Measurements from ENCODE around the gene ACAD9. TPM values are rescaled to one million over a fixed set of nuclear protein-coding genes. Genes with fewer than 3 reads are reported as not detected.

The ACAD9 gene
- total and polyA plus RNA-seq, 2 donors (not counting 1 experiment from before 2014, with no cell fraction given), result 33.6 to 57.6 TPM

- no peak overlapping the region for H2AFZ ChIP-seq (ENCODE audit: insufficient read depth, low read depth, low read length, poor library complexity, severe bottlenecking)
- peaks cover 0 to 78% (median 55%) of the 10 kb centered on the region in 3 donors for H3K9me3 ChIP-seq (ENCODE audit: control extremely low read depth in 1 of 3, control insufficient read depth in 2 of 3, insufficient read depth in 1 of 3, low read length in 2 of 3)
- no peaks in the 10 kb centered on the region for H3K36me3 ChIP-seq (replicated peaks in 1 of 2; ENCODE audit: control extremely low read depth in 1 of 2, control insufficient read depth in 1 of 2, extremely low read depth in 1 of 2, insufficient read depth in 2 of 2, low read length in 1 of 2)
- H3K9me3 Mint-ChIP-seq (ENCODE audit: insufficient read depth), result peaks cover 22% of the 10 kb centered on the region
- H3K4me1 Mint-ChIP-seq, result no peaks in the 10 kb centered on the region
- peaks cover 0 to 5% of the 10 kb centered on the region in 2 donors for H3K4me1 ChIP-seq (ENCODE audit: control insufficient read depth in 2 of 2, insufficient read depth in 2 of 2, low read length in 2 of 2)
- no peak overlapping the region for H3K9ac ChIP-seq (ENCODE audit: low read length)
- WGBS (ENCODE audit: insufficient coverage), result 94% methylated on average over 2 of the region's 3 CpGs
- H3K4me3 Mint-ChIP-seq, result no peak overlapping the region
- no peak overlapping the region for H3K4me3 ChIP-seq (ENCODE audit: control extremely low read depth in 1 of 5, extremely low read depth in 1 of 5, insufficient read depth in 1 of 5, low read depth in 2 of 5, low read length in 4 of 5)
- H3K27ac Mint-ChIP-seq, result no peak overlapping the region
- H4K20me1 ChIP-seq (ENCODE audit: control insufficient read depth, insufficient read depth, low read length, poor library complexity, severe bottlenecking), result no peaks in the 10 kb centered on the region
- POLR2A ChIA-PET, result no interaction called here
- intact Hi-C loops (cut with micrococcal nuclease), result no loop called here
- no peaks in the 10 kb centered on the region for H3K27me3 ChIP-seq (replicated peaks in 1 of 4; ENCODE audit: control extremely low read depth in 1 of 4, control insufficient read depth in 3 of 4, insufficient read depth in 4 of 4, low read length in 3 of 4)
- H3K27ac ChIP-seq (ENCODE audit: low read length in 2 of 2), result no peak overlapping the region
- H3K79me2 ChIP-seq (ENCODE audit: control insufficient read depth, insufficient read depth, low read length), result no peaks in the 10 kb centered on the region
- no peak for ATAC-seq (ENCODE audit: low read depth)
- H3K4me2 ChIP-seq (replicated peaks; ENCODE audit: low read depth, low read length, poor library complexity, severe bottlenecking), result no peak overlapping the region
- no peaks in the 10 kb centered on the region for H3K27me3 Mint-ChIP-seq
- no peak for DNase-seq
- CTCF ChIA-PET, result no interaction called here
- no peak for TF ChIP-seq EZH2 (IDR thresholded peaks at IDR 0.05; ENCODE audit: borderline replicate concordance, insufficient read depth, low read depth, low read length, poor library complexity, severe bottlenecking)
- TF ChIP-seq, protein P1, sequence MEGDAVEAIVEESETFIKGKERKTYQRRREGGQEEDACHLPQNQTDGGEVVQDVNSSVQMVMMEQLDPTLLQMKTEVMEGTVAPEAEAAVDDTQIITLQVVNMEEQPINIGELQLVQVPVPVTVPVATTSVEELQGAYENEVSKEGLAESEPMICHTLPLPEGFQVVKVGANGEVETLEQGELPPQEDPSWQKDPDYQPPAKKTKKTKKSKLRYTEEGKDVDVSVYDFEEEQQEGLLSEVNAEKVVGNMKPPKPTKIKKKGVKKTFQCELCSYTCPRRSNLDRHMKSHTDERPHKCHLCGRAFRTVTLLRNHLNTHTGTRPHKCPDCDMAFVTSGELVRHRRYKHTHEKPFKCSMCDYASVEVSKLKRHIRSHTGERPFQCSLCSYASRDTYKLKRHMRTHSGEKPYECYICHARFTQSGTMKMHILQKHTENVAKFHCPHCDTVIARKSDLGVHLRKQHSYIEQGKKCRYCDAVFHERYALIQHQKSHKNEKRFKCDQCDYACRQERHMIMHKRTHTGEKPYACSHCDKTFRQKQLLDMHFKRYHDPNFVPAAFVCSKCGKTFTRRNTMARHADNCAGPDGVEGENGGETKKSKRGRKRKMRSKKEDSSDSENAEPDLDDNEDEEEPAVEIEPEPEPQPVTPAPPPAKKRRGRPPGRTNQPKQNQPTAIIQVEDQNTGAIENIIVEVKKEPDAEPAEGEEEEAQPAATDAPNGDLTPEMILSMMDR (IDR thresholded peaks at IDR 0.05), result no peak
Observed at GRCh38 chr3:128858167-128858566, 21.3 kb upstream of the ACAD9 start.

- intact Hi-C loops (cut with micrococcal nuclease), result no loop called here
- Histone ChIP-seq H3K4me3 (ENCODE audit: control extremely low read depth in 1 of 5, extremely low read depth in 1 of 5, insufficient read depth in 1 of 5, low read depth in 2 of 5, low read length in 4 of 5) (no peak overlapping the region), H3K4me2 (replicated peaks; ENCODE audit: low read depth, low read length, poor library complexity, severe bottlenecking) (no peak overlapping the region), H3K36me3 (replicated peaks in 1 of 2; ENCODE audit: control extremely low read depth in 1 of 2, control insufficient read depth in 1 of 2, extremely low read depth in 1 of 2, insufficient read depth in 2 of 2, low read length in 1 of 2) (no peaks in the 10 kb centered on the region), H3K9me3 (ENCODE audit: control extremely low read depth in 1 of 3, control insufficient read depth in 2 of 3, insufficient read depth in 1 of 3, low read length in 2 of 3) (peaks cover 0 to 64% (median 41%) of the 10 kb centered on the region in 3 donors), H4K20me1 (ENCODE audit: control insufficient read depth, insufficient read depth, low read length, poor library complexity, severe bottlenecking) (no peaks in the 10 kb centered on the region), H3K9ac (ENCODE audit: low read length) (no peak overlapping the region), H3K27me3 (replicated peaks in 1 of 4; ENCODE audit: control extremely low read depth in 1 of 4, control insufficient read depth in 3 of 4, insufficient read depth in 4 of 4, low read length in 3 of 4) (no peaks in the 10 kb centered on the region), H3K4me1 (ENCODE audit: control insufficient read depth in 2 of 2, insufficient read depth in 2 of 2, low read length in 2 of 2) (no peaks in the 10 kb centered on the region), H3K27ac (ENCODE audit: low read length in 2 of 2) (no peak overlapping the region), H2AFZ (ENCODE audit: insufficient read depth, low read depth, low read length, poor library complexity, severe bottlenecking) (no peak overlapping the region), H3K79me2 (ENCODE audit: control insufficient read depth, insufficient read depth, low read length) (no peaks in the 10 kb centered on the region)
- Mint-ChIP-seq H3K27me3 (no peaks in the 10 kb centered on the region), H3K4me3 (no peak overlapping the region), H3K9me3 (ENCODE audit: insufficient read depth) (peaks cover 19% of the 10 kb centered on the region), H3K27ac (no peak overlapping the region), H3K4me1 (no peaks in the 10 kb centered on the region)
- CTCF ChIA-PET, result no interaction called here
- no peak for DNase-seq
- TF ChIP-seq EZH2 (IDR thresholded peaks at IDR 0.05; ENCODE audit: borderline replicate concordance, insufficient read depth, low read depth, low read length, poor library complexity, severe bottlenecking), result no peak
- TF ChIP-seq, protein P1 (IDR thresholded peaks at IDR 0.05), result no peak
- POLR2A ChIA-PET, result no interaction called here
- no peak for ATAC-seq (ENCODE audit: low read depth)
- WGBS (ENCODE audit: insufficient coverage), result 89% methylated on average over 6 of the region's 6 CpGs
Observed at GRCh38 chr3:128859630-128860029, 19.8 kb upstream of the ACAD9 start.

Data from B cell (primary cell).